Gastroesophageal sphincter (tissue), 3 donors: ENCODE data around the gene NLGN2.

Source experiments
- CTCF ChIP-seq, 4 experiments: fragments of 200-600 bp in 2 of 4; fragments of 450-650 bp in 2 of 4; sonication (generic) in 1 of 4; IDR thresholded peaks; one replicate each; pipeline ENCODE4 v1.5.1; 2017 to 2019; ENCODE audit warnings: antibody characterized with exemption in 4 of 4, mild to moderate bottlenecking in 2 of 4, moderate library complexity in 2 of 4
- EP300 ChIP-seq: sonication (generic); formaldehyde crosslinking; IDR thresholded peaks from one replicate; pipeline ENCODE4 v1.6.1; 2017; ENCODE audit warnings: antibody characterized with exemption, mild to moderate bottlenecking
- POLR2A ChIP-seq, 2 donors: fragments of 450-650 bp; IDR thresholded peaks; one replicate each; pipeline ENCODE4 v1.6.1; 2017; ENCODE audit warnings: antibody characterized with exemption in 2 of 2, mild to moderate bottlenecking in 2 of 2, moderate library complexity in 1 of 2
- POLR2AphosphoS5 ChIP-seq: sonication (generic); formaldehyde crosslinking; IDR thresholded peaks from one replicate; pipeline ENCODE4 v1.6.1; 2017; ENCODE audit warnings: antibody characterized with exemption

- TF ChIP-seq CTCF (IDR thresholded peaks at IDR 0.05) (no peak), POLR2A (IDR thresholded peaks at IDR 0.05) (no peak), POLR2AphosphoS5 (no peak), EP300 (no peak)
These were observed 1.2 kb downstream of the NLGN2 start for GRCh38 chr17:7408863-7409262.
